DOHH2 (cell line): Measurements from ENCODE around the gene ZNF695.

ENCODE experiments used
- H3F3A ChIP-seq: fragments of 200-600 bp; sonication (generic), shearing (Covaris generic); 2 replicates; pipeline ENCODE4 v1.6.0; 2016; ENCODE audit warnings: antibody characterized with exemption, mild to moderate bottlenecking; ENCODE audit not compliant: control insufficient read depth, insufficient read depth
- H3K27ac ChIP-seq: fragments of 200-600 bp; sonication (generic); 2 replicates; pipeline ENCODE4 v1.5.1; 2014; ENCODE audit warnings: low read depth, mild to moderate bottlenecking, low read length, moderate library complexity
- H3K27me3 ChIP-seq: fragments of 200-600 bp; sonication (generic); 2 replicates; pipeline ENCODE4 v1.6.1; 2014; ENCODE audit warnings: mild to moderate bottlenecking, low read length, mixed read lengths; ENCODE audit not compliant: control insufficient read depth
- H3K36me3 ChIP-seq: fragments of 200-600 bp; sonication (generic); 2 replicates; pipeline ENCODE4 v1.6.1; 2014; ENCODE audit warnings: mild to moderate bottlenecking, low read length, moderate library complexity, mixed read lengths; ENCODE audit not compliant: control insufficient read depth
- H3K4me1 ChIP-seq: fragments of 200-600 bp; sonication (generic); 2 replicates; pipeline ENCODE4 v1.6.1; 2014; ENCODE audit warnings: mild to moderate bottlenecking, low read length, mixed read lengths; ENCODE audit not compliant: control insufficient read depth
- H3K4me2 ChIP-seq: fragments of 200-600 bp; sonication (generic); 2 replicates; pipeline ENCODE4 v1.6.0; 2014; ENCODE audit warnings: mild to moderate bottlenecking, low read length, moderate library complexity
- H3K4me3 ChIP-seq: fragments of 200-600 bp; sonication (generic); 2 replicates; pipeline ENCODE4 v1.5.1; 2014; ENCODE audit warnings: mild to moderate bottlenecking, low read length, mixed read lengths
- H3K79me2 ChIP-seq: fragments of 200-600 bp; sonication (generic); 2 replicates; pipeline ENCODE4 v1.6.1; 2014; ENCODE audit warnings: mild to moderate bottlenecking, low read length, mixed read lengths; ENCODE audit not compliant: control insufficient read depth
- H3K9me2 ChIP-seq: fragments of 200-600 bp; sonication (generic); replicated peaks from 2 replicates; pipeline ENCODE4 v1.6.1; 2014; ENCODE audit warnings: mild to moderate bottlenecking, low read length, mixed read lengths; ENCODE audit not compliant: control insufficient read depth
- H3K9me3 ChIP-seq: fragments of 200-600 bp; sonication (generic); 2 replicates; pipeline ENCODE4 v1.6.1; 2014; ENCODE audit warnings: antibody characterized with exemption, low read length, mixed read lengths; ENCODE audit not compliant: control insufficient read depth, insufficient read depth
- H4K20me1 ChIP-seq: fragments of 200-600 bp; sonication (generic); 2 replicates; pipeline ENCODE4 v1.6.0; 2014; ENCODE audit warnings: low read depth, mild to moderate bottlenecking, antibody characterized with exemption, low read length, moderate library complexity; ENCODE audit not compliant: control insufficient read depth, insufficient read depth
- EZH2phosphoT487 ChIP-seq: fragments of 200-600 bp; sonication (generic); IDR thresholded peaks from 2 replicates; pipeline ENCODE4 v1.6.1; 2017; ENCODE audit warnings: borderline replicate concordance, mild to moderate bottlenecking, antibody characterized with exemption, low read length, moderate library complexity, mixed read lengths
- TF ChIP-seq, protein P1 (sequence below): fragments of 200-600 bp; sonication (generic); IDR thresholded peaks from one replicate; pipeline ENCODE4 v1.5.1; 2014; ENCODE audit warnings: antibody characterized with exemption, mild to moderate bottlenecking, low read depth, low read length; ENCODE audit not compliant: poor library complexity, severe bottlenecking

The ZNF695 gene

DNA sequence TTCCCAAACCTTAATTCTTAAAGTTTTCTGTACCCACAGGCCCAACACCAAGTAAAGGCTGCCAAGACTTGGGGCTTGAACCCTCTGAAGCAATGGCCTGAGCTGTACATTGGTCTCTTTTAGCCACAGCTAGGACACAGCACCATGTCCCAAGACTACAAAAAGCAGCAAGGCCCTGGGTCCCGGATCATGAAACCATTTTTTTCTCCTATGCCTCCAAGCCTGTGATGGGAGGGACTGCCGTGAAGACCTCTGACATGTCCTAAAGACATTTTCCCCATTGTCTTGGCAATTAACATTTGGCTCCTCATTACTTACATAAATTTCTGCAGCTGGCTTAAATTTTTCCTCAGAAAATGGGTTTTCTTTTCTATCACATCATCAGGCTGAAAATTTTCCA lies 39.8 kb upstream of the ZNF695 start:
- Histone ChIP-seq H3K36me3 (peaks cover 3% of the 10 kb centered on the region; the same call in 1 of the 2 replicates), H3K27ac (no peak overlapping the region), H3K79me2 (peaks cover 52% of the 10 kb centered on the region), H3K9me3 (peaks cover 64% of the 10 kb centered on the region; the same call in 1 of the 2 replicates), H3K4me3 (no peak overlapping the region), H3K4me1 (no peaks in the 10 kb centered on the region), H3K27me3 (no peaks in the 10 kb centered on the region), H4K20me1 (no peaks in the 10 kb centered on the region), H3K9me2 (no peaks in the 10 kb centered on the region), H3K4me2 (no peak overlapping the region), H3F3A (no peaks in the 10 kb centered on the region)
- TF ChIP-seq, protein P1, sequence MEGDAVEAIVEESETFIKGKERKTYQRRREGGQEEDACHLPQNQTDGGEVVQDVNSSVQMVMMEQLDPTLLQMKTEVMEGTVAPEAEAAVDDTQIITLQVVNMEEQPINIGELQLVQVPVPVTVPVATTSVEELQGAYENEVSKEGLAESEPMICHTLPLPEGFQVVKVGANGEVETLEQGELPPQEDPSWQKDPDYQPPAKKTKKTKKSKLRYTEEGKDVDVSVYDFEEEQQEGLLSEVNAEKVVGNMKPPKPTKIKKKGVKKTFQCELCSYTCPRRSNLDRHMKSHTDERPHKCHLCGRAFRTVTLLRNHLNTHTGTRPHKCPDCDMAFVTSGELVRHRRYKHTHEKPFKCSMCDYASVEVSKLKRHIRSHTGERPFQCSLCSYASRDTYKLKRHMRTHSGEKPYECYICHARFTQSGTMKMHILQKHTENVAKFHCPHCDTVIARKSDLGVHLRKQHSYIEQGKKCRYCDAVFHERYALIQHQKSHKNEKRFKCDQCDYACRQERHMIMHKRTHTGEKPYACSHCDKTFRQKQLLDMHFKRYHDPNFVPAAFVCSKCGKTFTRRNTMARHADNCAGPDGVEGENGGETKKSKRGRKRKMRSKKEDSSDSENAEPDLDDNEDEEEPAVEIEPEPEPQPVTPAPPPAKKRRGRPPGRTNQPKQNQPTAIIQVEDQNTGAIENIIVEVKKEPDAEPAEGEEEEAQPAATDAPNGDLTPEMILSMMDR, result no peak
- TF ChIP-seq EZH2phosphoT487, result no peak

DNA sequence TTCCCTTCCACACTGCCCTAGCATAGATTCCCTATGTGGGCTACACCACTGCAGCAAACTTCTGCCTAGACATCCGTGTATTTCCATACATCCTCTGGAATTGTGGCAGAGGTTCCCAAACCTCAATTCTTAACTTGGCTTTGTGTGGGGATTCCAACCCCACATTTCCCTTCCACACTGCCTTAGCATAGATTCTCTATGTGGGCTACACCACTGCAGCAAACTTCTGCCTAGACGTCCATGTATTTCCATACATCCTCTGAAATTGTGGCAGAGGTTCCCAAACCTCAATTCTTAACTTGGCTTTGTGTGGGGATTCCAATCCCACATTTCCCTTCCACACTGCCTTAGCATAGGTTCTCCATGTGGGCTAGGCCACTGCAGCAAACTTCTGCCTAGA lies 39.4 kb upstream of the ZNF695 start:
- Histone ChIP-seq H3K27me3 (no peaks in the 10 kb centered on the region), H3K4me2 (no peak overlapping the region), H3K4me3 (no peak overlapping the region), H3K79me2 (peaks cover 53% of the 10 kb centered on the region), H3K4me1 (no peaks in the 10 kb centered on the region), H3K27ac (no peak overlapping the region), H3K9me3 (peaks cover 63% of the 10 kb centered on the region), H3F3A (no peaks in the 10 kb centered on the region), H4K20me1 (no peaks in the 10 kb centered on the region), H3K36me3 (peaks cover 3% of the 10 kb centered on the region; the same call in 1 of the 2 replicates), H3K9me2 (no peaks in the 10 kb centered on the region)
- no peak for TF ChIP-seq EZH2phosphoT487
- TF ChIP-seq, protein P1, result no peak

- H3K9me3 ChIP-seq, result peaks cover 75% of the 10 kb centered on the region
- H3F3A ChIP-seq, result no peaks in the 10 kb centered on the region
Measured at GRCh38 chr1:247043406-247043805, 35.5 kb upstream of the ZNF695 start.

More at GRCh38 chr1:247043406-247043805, 35.5 kb upstream of the ZNF695 start:
- Histone ChIP-seq H3K9me2 (no peaks in the 10 kb centered on the region), H3K4me3 (no peak overlapping the region), H3K79me2 (peaks cover 72% of the 10 kb centered on the region), H3K27ac (no peak overlapping the region), H3K36me3 (peaks cover 25% of the 10 kb centered on the region), H3K27me3 (no peaks in the 10 kb centered on the region), H3K4me2 (no peak overlapping the region), H4K20me1 (no peaks in the 10 kb centered on the region), H3K4me1 (no peaks in the 10 kb centered on the region)
- no peak for TF ChIP-seq EZH2phosphoT487
- TF ChIP-seq, protein P1, result no peak
